ENCODE results near the gene ZNF701. TPM values are rescaled to one million over a fixed set of nuclear protein-coding genes. Genes with fewer than 3 reads are reported as not detected.
A peak's percentile ranks its signal among the peaks of the same experiment; 100 is the strongest.

ZNF701 gene
- total and polyA plus RNA-seq, 2 of the 8 experiments (the other 6 are each of a cell fraction or from before 2014, with no cell fraction given): 4.9 to 18.7 TPM

- H3K14ac ChIP-seq (ENCODE audit: insufficient read length): no peak overlapping the region
- H3K79me2 ChIP-seq (ENCODE audit: control insufficient read depth in 1 of 2, insufficient read depth in 2 of 2, low read length in 2 of 2): peaks cover 0 to 2% of the 10 kb centered on the region in 2 experiments; a peak in 2 of 4 replicates
- FAIRE-seq (no peak), DNase-seq (ENCODE audit: low read depth in 1 of 2, low spot score in 2 of 2) (no peak)
- no peak overlapping the region for H2AFZ ChIP-seq (ENCODE audit: low read length)
- no peak overlapping the region for H3K18ac ChIP-seq (ENCODE audit: extremely low read depth, low read length)
- no peak overlapping the region for H3K27ac ChIP-seq (ENCODE audit: low read depth, low read length)
- H3K36me3 ChIP-seq (ENCODE audit: control insufficient read depth in 2 of 4, insufficient read depth in 4 of 4, low read length in 3 of 4): peaks cover 0 to 5% (median 3%) of the 10 kb centered on the region in 4 experiments; a peak in 2 of 8 replicates
- no peak overlapping the region for H2AK5ac ChIP-seq (ENCODE audit: low read depth, low read length)
- CTCF ChIA-PET (ENCODE audit: partially characterized antibody): interaction anchor here (0.6 to 0.7 kb wide), 2 partner anchors 28 to 31 kb away, joined by 3 read pairs; no protein-coding TSS in a partner anchor
- 80% methylated on average over 5 of the region's 5 CpGs; no CpG with 5 or more reads in 1 of the 2 experiments for WGBS, 2 experiments (ENCODE audit: extremely low coverage in 1 of 2, insufficient coverage in 1 of 2, insufficient read length in 1 of 2, insufficient replicate concordance in 2 of 2, low coverage in 1 of 2, low lambda C conversion rate in 2 of 2, missing lambda C conversion rate in 1 of 2)
- no peaks in the 10 kb centered on the region; the same call in 1 of the 2 replicates for H3K79me1 ChIP-seq (ENCODE audit: low read depth, low read length)
- H2BK12ac ChIP-seq (ENCODE audit: low read depth, low read length): no peak overlapping the region
- no peaks in the 10 kb centered on the region for H3K23me2 ChIP-seq (ENCODE audit: low read depth, low read length)
- H3K4me2 ChIP-seq (ENCODE audit: insufficient read depth in 1 of 2, low read depth in 2 of 2, low read length in 2 of 2): no peak overlapping the region
- H3K4ac ChIP-seq (replicated peaks; ENCODE audit: insufficient read length, low read depth, low read length): no peak overlapping the region
- H4K20me1 ChIP-seq (replicated peaks in 1 of 2; ENCODE audit: control insufficient read depth in 1 of 2, insufficient read depth in 2 of 2, low read length in 2 of 2): peaks cover 0 to under 1% of the 10 kb centered on the region in 2 experiments
- H4K91ac ChIP-seq (replicated peaks; ENCODE audit: insufficient read length, low read length): no peak overlapping the region
- H3K4me3 ChIP-seq (ENCODE audit: extremely low read depth in 1 of 4, insufficient read depth in 2 of 4, low read depth in 3 of 4, low read length in 4 of 4): no peak overlapping the region
- no peak overlapping the region for H4K8ac ChIP-seq (ENCODE audit: extremely low read depth, insufficient read depth, low read length)
- 0 out of 7 replicates have a peak, but pooled peaks cover 0 to under 1% (median 0%) of the 10 kb centered on the region in 4 experiments for H3K4me1 ChIP-seq (replicated peaks in 1 of 4; ENCODE audit: control insufficient read depth in 3 of 4, insufficient read depth in 4 of 4, low read length in 3 of 4)
- H3K23ac ChIP-seq (ENCODE audit: insufficient read length): no peak overlapping the region
- no peaks in the 10 kb centered on the region for H3K9me3 ChIP-seq (ENCODE audit: insufficient read depth in 2 of 2, low read depth in 1 of 2, low read length in 1 of 2)
- no peak overlapping the region for H3K56ac ChIP-seq (replicated peaks; ENCODE audit: insufficient read length, low read depth, low read length)
- H2BK120ac ChIP-seq (replicated peaks; ENCODE audit: low read depth, low read length): no peak overlapping the region
- no peak overlapping the region for H2BK5ac ChIP-seq (ENCODE audit: low read depth, low read length)
- no peaks in the 10 kb centered on the region; a peak in 1 of 7 replicates for H3K27me3 ChIP-seq (replicated peaks in 1 of 4; ENCODE audit: control insufficient read depth in 3 of 4, extremely low read depth in 1 of 4, insufficient read depth in 3 of 4, low read length in 3 of 4)
- no peak overlapping the region for H2BK20ac ChIP-seq (ENCODE audit: low read length)
- H4K5ac ChIP-seq (ENCODE audit: insufficient read length, low read depth, low read length): no peak overlapping the region
- POLR2A ChIA-PET (ENCODE audit: partially characterized antibody): no interaction called here
- peak; percentile 10 to 34; a peak in 1 of 4 replicates for TF ChIP-seq RAD21 (IDR thresholded peaks at IDR 0.05 in 1 of 2, conservative IDR thresholded peaks at IDR 0.05 in 1 of 2; ENCODE audit: low read depth in 2 of 2, low read length in 2 of 2)
- no peak for TF ChIP-seq SP1 (IDR thresholded peaks at IDR 0.05; ENCODE audit: low read depth, low read length)
- no peak for TF ChIP-seq FOSL1 (IDR thresholded peaks at IDR 0.05; ENCODE audit: insufficient read depth, low read depth, low read length)
- TF ChIP-seq RXRA (IDR thresholded peaks at IDR 0.05; ENCODE audit: insufficient read depth, low read depth, low read length): no peak
- peak; percentile 11 to 13 (median 12); a peak in 2 of 4 replicates for TF ChIP-seq CTCF (IDR thresholded peaks at IDR 0.05; ENCODE audit: control extremely low read depth in 1 of 3, insufficient read depth in 1 of 3, low read depth in 1 of 3, low read length in 3 of 3)
- TF ChIP-seq CBX5 (IDR thresholded peaks at IDR 0.05; ENCODE audit: low read depth, low read length): no peak
- TF ChIP-seq ASH2L (IDR thresholded peaks at IDR 0.05; ENCODE audit: low read length): no peak
- no peak for TF ChIP-seq GTF2F1 (IDR thresholded peaks at IDR 0.05; ENCODE audit: borderline replicate concordance, low read depth, low read length)
- H3K9ac ChIP-seq (replicated peaks in 1 of 4; ENCODE audit: extremely low read depth in 1 of 4, low read depth in 3 of 4, low read length in 3 of 4): no peak overlapping the region
- no peak overlapping the region for H2BK15ac ChIP-seq (ENCODE audit: low read length)
These were observed 28.5 kb upstream of the ZNF701 start for GRCh38 chr19:52541608-52542007.
